ENCODE data around the gene MICAL3. TPM values are rescaled to one million over a fixed set of nuclear protein-coding genes. Genes with fewer than 3 reads are reported as not detected.

The MICAL3 gene
- total and polyA plus RNA-seq, 9 of the 15 experiments (the other 6 are each of a cell fraction or from before 2014, with no cell fraction given) = 0.53 to 32.1 (median 12.3) TPM

DNA sequence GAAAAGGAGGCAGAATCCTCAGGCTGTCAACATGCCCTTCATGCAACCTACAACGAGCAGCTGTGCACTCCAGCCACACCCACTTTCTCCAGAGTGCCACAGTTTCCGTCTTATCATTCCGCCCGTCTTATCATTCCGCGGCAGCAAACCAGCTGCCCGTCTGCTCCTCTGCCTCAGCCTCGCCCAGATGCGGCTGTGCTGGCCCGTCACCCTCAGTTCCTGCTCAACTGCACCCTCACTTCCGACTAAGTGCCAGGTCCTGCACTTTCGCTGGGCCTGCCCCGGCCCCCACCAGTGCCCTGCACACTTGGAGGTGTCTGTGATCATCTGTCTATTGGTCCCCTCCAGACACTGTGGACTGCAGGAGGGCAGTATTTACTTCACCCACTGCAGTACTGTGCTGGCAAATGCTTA, 43.7 kb downstream of the MICAL3 start (continued):
- TF ChIP-seq, protein P1, sequence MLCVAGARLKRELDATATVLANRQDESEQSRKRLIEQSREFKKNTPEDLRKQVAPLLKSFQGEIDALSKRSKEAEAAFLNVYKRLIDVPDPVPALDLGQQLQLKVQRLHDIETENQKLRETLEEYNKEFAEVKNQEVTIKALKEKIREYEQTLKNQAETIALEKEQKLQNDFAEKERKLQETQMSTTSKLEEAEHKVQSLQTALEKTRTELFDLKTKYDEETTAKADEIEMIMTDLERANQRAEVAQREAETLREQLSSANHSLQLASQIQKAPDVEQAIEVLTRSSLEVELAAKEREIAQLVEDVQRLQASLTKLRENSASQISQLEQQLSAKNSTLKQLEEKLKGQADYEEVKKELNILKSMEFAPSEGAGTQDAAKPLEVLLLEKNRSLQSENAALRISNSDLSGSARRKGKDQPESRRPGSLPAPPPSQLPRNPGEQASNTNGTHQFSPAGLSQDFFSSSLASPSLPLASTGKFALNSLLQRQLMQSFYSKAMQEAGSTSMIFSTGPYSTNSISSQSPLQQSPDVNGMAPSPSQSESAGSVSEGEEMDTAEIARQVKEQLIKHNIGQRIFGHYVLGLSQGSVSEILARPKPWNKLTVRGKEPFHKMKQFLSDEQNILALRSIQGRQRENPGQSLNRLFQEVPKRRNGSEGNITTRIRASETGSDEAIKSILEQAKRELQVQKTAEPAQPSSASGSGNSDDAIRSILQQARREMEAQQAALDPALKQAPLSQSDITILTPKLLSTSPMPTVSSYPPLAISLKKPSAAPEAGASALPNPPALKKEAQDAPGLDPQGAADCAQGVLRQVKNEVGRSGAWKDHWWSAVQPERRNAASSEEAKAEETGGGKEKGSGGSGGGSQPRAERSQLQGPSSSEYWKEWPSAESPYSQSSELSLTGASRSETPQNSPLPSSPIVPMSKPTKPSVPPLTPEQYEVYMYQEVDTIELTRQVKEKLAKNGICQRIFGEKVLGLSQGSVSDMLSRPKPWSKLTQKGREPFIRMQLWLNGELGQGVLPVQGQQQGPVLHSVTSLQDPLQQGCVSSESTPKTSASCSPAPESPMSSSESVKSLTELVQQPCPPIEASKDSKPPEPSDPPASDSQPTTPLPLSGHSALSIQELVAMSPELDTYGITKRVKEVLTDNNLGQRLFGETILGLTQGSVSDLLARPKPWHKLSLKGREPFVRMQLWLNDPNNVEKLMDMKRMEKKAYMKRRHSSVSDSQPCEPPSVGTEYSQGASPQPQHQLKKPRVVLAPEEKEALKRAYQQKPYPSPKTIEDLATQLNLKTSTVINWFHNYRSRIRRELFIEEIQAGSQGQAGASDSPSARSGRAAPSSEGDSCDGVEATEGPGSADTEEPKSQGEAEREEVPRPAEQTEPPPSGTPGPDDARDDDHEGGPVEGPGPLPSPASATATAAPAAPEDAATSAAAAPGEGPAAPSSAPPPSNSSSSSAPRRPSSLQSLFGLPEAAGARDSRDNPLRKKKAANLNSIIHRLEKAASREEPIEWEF (CRISPR knock-in tag; IDR thresholded peaks at IDR 0.05) = peak; percentile 93
- peak; percentile 84 for TF ChIP-seq ZNF668 (CRISPR knock-in tag; IDR thresholded peaks at IDR 0.05)
- 0 out of 2 replicates have a peak, but pooled peaks have one; percentile 83 for TF ChIP-seq ZNF583 (CRISPR knock-in tag; IDR thresholded peaks at IDR 0.05)
- TF ChIP-seq, protein P2, sequence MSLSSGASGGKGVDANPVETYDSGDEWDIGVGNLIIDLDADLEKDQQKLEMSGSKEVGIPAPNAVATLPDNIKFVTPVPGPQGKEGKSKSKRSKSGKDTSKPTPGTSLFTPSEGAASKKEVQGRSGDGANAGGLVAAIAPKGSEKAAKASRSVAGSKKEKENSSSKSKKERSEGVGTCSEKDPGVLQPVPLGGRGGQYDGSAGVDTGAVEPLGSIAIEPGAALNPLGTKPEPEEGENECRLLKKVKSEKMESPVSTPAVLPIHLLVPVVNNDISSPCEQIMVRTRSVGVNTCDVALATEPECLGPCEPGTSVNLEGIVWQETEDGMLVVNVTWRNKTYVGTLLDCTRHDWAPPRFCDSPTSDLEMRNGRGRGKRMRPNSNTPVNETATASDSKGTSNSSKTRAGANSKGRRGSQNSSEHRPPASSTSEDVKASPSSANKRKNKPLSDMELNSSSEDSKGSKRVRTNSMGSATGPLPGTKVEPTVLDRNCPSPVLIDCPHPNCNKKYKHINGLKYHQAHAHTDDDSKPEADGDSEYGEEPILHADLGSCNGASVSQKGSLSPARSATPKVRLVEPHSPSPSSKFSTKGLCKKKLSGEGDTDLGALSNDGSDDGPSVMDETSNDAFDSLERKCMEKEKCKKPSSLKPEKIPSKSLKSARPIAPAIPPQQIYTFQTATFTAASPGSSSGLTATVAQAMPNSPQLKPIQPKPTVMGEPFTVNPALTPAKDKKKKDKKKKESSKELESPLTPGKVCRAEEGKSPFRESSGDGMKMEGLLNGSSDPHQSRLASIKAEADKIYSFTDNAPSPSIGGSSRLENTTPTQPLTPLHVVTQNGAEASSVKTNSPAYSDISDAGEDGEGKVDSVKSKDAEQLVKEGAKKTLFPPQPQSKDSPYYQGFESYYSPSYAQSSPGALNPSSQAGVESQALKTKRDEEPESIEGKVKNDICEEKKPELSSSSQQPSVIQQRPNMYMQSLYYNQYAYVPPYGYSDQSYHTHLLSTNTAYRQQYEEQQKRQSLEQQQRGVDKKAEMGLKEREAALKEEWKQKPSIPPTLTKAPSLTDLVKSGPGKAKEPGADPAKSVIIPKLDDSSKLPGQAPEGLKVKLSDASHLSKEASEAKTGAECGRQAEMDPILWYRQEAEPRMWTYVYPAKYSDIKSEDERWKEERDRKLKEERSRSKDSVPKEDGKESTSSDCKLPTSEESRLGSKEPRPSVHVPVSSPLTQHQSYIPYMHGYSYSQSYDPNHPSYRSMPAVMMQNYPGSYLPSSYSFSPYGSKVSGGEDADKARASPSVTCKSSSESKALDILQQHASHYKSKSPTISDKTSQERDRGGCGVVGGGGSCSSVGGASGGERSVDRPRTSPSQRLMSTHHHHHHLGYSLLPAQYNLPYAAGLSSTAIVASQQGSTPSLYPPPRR (CRISPR knock-in tag; IDR thresholded peaks at IDR 0.05; ENCODE audit: borderline replicate concordance) = no peak
- TF ChIP-seq THAP12 (CRISPR knock-in tag; IDR thresholded peaks at IDR 0.05) = no peak
- peak; percentile 94 for TF ChIP-seq ZNF766 (CRISPR knock-in tag; conservative IDR thresholded peaks at IDR 0.05)
- TF ChIP-seq ZNF764 (CRISPR knock-in tag; IDR thresholded peaks at IDR 0.05; ENCODE audit: low read depth) = no peak
- TF ChIP-seq, protein P3, sequence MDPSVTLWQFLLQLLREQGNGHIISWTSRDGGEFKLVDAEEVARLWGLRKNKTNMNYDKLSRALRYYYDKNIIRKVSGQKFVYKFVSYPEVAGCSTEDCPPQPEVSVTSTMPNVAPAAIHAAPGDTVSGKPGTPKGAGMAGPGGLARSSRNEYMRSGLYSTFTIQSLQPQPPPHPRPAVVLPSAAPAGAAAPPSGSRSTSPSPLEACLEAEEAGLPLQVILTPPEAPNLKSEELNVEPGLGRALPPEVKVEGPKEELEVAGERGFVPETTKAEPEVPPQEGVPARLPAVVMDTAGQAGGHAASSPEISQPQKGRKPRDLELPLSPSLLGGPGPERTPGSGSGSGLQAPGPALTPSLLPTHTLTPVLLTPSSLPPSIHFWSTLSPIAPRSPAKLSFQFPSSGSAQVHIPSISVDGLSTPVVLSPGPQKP (CRISPR knock-in tag; IDR thresholded peaks at IDR 0.05) = no peak
- TF ChIP-seq, protein P4, sequence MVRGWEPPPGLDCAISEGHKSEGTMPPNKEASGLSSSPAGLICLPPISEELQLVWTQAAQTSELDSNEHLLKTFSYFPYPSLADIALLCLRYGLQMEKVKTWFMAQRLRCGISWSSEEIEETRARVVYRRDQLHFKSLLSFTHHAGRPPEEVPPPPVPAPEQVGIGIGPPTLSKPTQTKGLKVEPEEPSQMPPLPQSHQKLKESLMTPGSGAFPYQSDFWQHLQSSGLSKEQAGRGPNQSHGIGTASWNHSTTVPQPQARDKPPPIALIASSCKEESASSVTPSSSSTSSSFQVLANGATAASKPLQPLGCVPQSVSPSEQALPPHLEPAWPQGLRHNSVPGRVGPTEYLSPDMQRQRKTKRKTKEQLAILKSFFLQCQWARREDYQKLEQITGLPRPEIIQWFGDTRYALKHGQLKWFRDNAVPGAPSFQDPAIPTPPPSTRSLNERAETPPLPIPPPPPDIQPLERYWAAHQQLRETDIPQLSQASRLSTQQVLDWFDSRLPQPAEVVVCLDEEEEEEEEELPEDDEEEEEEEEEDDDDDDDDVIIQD (CRISPR knock-in tag; IDR thresholded peaks at IDR 0.05) = no peak
- peak; percentile 99 for TF ChIP-seq ZNF589 (CRISPR knock-in tag; IDR thresholded peaks at IDR 0.05; ENCODE audit: low read depth)
- no peak for TF ChIP-seq CCAR2 (IDR thresholded peaks at IDR 0.05; ENCODE audit: low read depth, low read length)
- peak; percentile 93; the same call in 1 of the 2 replicates for TF ChIP-seq RUNX1 (IDR thresholded peaks at IDR 0.05; ENCODE audit: low read depth)
- TF ChIP-seq L3MBTL2 (IDR thresholded peaks at IDR 0.05) = peak; percentile 68

All from K562 (cell line).